LNCaP clone FGC (cell line): ENCODE data around the gene IFFO2.

ENCODE experiments used
- DNase-seq: peaks from one replicate; pipeline ENCODE4 v3.0.0-alpha.2; 2011; ENCODE audit warnings: low read depth
- H3K4me3 ChIP-seq: 2 replicates; pipeline ENCODE4 v1.5.1; 2011; ENCODE audit warnings: mild to moderate bottlenecking, low read depth, low read length, control low read depth
- TF ChIP-seq, protein P1 (sequence below): IDR thresholded peaks from 2 replicates; pipeline ENCODE4 v1.5.1; 2012; ENCODE audit warnings: mild to moderate bottlenecking; ENCODE audit not compliant: control insufficient read depth, insufficient read depth; ENCODE audit errors: extremely low read depth

IFFO2 gene

DNA sequence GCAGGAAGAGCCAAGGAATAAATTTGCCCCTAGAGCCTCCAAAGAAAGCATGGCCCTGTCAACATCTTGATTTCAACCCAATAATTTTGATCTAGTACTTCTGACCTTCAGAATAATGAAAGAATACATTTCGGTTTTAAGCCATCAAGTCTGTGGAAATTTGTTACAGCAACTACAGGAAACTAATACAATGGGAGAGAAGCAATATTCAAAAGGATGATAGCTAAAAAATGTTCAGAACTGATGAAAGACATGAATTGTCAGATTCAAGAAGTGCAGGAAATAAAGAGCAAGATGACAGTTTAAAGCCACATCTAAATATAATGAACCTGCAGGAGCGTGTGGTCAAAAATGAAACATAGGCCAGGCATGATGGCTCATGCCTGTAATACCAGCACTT lies 24.8 kb upstream of the IFFO2 start:
- H3K4me3 ChIP-seq = no peak overlapping the region
- TF ChIP-seq, protein P1, sequence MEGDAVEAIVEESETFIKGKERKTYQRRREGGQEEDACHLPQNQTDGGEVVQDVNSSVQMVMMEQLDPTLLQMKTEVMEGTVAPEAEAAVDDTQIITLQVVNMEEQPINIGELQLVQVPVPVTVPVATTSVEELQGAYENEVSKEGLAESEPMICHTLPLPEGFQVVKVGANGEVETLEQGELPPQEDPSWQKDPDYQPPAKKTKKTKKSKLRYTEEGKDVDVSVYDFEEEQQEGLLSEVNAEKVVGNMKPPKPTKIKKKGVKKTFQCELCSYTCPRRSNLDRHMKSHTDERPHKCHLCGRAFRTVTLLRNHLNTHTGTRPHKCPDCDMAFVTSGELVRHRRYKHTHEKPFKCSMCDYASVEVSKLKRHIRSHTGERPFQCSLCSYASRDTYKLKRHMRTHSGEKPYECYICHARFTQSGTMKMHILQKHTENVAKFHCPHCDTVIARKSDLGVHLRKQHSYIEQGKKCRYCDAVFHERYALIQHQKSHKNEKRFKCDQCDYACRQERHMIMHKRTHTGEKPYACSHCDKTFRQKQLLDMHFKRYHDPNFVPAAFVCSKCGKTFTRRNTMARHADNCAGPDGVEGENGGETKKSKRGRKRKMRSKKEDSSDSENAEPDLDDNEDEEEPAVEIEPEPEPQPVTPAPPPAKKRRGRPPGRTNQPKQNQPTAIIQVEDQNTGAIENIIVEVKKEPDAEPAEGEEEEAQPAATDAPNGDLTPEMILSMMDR = no peak
- no peak for DNase-seq

- DNase-seq = no peak
- no peak overlapping the region for H3K4me3 ChIP-seq
- TF ChIP-seq, protein P1 = no peak
These were observed 22.2 kb upstream of the IFFO2 start for GRCh38 chr1:18978706-18979105.

DNA sequence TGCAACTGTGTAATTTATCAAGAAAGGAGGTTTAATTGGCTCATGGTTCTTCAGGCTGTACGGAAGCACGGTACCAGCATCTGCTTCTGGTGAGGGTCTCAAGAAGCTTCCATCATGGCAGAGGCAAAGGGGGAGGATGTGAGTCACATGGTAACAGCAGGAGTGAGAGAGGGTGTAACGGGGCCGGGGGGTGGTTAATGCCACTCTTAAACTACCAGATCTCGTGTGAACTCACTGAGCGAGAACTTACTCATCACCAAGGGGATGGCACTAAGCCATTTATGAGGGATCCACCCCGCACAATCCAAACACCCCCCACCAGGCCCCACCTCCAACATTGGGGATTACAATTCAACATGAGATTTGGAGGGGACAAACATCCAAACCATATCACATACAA lies 21.0 kb upstream of the IFFO2 start:
- DNase-seq = no peak
- TF ChIP-seq, protein P1 = no peak
- H3K4me3 ChIP-seq = no peak overlapping the region

DNA sequence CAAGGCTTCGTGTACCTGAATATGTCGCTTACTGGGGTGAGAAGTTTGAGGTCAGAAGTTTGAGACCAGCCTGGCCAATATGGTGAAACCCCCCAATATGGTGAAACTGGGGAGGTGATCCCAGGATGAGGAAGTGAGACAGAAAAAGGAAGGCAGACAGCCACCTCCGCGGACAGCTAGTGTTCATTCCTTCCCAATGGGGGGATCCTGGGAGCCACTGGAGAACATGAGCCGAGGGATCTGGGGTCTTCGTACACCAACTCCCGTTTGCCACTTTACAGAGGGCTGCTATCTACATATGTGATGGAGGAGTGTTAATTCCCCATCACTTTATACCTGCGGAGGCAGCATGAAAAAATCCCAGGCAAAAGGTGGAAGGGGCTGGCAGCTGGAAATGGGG lies 19.6 kb upstream of the IFFO2 start:
- no peak overlapping the region for H3K4me3 ChIP-seq
- TF ChIP-seq, protein P1 = no peak
- no peak for DNase-seq

DNA sequence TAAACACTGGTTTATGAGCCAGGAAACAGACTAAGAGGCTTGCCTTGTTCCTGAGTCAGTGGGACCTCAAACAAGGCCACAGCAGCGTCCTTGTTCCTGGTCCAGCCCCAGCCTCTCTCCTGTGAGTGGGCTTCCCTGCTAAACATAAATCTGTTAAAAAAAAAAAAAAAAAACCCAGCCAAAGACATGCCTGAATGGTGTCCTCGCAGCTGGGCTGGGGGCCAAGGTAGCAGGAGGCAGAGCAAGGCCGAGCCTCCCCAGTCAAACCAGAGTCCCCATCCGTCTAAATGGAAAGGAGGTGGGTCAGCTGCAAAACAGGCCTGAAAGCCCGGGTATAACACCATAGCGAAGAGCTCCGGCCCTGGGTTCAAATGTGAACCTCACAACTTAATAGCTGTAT lies 18.1 kb upstream of the IFFO2 start:
- TF ChIP-seq, protein P1 = no peak
- DNase-seq = no peak
- no peak overlapping the region for H3K4me3 ChIP-seq

GRCh38 chr1:18974005-18974404 lies 17.5 kb upstream of the IFFO2 start:
- DNase-seq = no peak
- no peak overlapping the region for H3K4me3 ChIP-seq
- TF ChIP-seq, protein P1 = no peak

GRCh38 chr1:18973446-18973955 lies 17.0 kb upstream of the IFFO2 start:
- H3K4me3 ChIP-seq = no peak overlapping the region
- no peak for DNase-seq
- TF ChIP-seq, protein P1 = no peak
